Stimulated activated CD8-positive, alpha-beta memory T cell treated with anti-CD3 and anti-CD28 coated beads, Interleukin-7, amount 100 ng/mL, for 4 hours (primary cell): ENCODE results near the gene SMIM35.
"Not testable (repeated sequence)": the region's sequence is repeated elsewhere in the genome, so short reads cannot be mapped to it uniquely, and the experiment has no call there.

Source experiments
- DNase-seq, 2 donors: peaks; one replicate each; pipeline ENCODE4 v3.0.0-alpha.2; 2020; ENCODE audit warnings: low read depth in 2 of 2

The SMIM35 gene

DNA sequence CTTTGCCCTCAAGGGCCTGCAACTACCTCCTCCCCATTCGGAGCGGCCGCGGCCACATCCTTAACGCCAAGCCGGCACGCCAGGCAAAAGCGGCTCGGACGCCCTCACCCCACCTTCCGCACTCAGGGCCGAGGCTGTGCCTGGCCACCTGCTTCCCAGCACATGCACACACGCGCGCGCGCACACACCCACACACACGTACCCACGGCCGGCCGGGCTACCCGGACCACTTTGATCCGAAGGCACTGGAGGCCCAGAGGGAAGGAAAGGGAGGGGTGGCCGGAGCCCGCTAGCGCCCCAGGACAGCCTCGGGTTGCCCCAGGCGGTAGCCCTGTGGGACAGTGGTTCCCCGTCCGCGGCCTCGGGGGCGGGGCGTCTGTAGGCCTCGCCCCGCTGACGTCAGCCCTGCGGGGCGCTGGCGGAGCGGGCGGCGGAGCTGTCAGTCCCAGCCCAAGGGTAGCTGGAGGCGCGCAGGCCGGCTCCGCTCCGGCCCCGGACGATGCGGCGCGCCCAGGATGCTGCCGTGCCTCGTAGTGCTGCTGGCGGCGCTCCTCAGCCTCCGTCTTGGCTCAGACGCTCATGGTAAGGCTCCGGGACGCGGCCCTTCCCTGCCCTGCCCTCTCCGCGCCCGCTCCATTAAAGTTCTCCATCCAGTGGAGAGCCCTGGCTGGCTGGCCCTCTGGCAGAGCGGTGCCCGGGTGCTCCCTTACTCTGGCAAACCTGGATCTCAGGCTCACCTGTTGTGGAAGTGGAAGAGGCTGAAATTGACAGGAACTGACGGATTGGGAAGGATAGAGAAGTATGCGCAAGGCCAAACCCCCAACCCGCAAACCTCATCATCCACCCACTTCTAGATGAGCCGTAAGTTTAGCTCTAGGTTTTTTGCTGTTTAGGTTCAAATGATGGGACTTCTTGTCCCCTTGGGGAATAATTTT is 100.5 kb downstream of the SMIM35 start, which contains the start of gene IL10RA:
Gene IL10RA, plus strand, starts transcription at position 442 of the 935 bp plus-strand sequence. Its CDS starts 74 bp downstream, at position 516.
- DNase-seq: peak in 1 of 2 donors; percentile 80

DNA sequence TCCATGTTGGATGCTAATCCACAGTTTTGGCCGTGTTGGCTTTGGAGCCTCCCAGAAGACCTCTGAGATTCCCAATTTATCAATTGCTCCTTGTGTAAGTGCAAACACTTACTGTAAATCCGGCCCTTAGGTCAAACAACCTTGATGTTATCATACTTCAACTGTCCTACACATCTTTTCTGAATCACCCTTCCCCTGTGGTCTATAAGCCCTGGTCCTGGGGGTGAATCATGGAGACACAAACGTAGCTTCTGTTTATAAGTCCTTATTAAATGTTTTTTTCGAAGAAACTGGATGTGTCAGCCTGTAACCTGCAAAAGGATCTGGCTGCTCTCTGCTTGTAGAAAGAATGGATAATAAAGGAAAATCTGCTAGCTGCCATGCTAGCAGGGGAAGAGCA is 102.3 kb downstream of the SMIM35 start:
- no peak for DNase-seq

DNA sequence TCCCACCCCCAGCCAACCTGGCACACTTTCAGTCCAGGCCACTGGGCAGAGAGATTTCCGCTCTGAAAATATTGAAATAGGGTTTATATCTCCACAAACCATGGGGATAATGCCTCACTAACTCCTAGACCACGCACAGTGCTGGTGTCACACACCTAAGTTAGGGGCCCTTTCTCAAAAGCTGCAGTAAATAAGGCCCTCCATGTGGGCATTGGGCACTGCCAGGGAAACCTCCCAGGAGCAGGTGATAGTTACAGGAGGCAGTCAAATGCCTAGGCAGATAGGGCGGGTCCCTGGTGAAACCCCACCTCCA is 103.6 kb downstream of the SMIM35 start:
- DNase-seq: no peak

DNA sequence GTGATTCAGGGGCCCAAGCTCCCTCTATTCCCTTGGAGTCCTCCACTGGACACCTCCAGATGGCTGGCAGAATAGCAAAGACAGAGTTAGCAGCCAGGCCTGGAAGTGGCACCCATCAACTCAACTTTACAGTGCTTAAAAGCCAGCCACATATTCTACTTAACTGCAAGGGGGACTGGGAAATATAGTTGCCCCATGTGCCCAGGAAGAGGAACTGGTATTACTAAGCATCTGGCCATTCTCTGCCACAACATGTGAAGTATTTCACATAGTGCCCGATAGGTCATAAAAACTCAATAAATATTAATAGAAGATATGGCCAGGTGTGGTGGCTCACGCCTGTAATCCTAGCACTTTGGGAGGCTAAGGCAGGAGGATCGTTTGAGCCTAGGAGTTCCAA is 106.0 kb downstream of the SMIM35 start:
- no peak for DNase-seq

DNA sequence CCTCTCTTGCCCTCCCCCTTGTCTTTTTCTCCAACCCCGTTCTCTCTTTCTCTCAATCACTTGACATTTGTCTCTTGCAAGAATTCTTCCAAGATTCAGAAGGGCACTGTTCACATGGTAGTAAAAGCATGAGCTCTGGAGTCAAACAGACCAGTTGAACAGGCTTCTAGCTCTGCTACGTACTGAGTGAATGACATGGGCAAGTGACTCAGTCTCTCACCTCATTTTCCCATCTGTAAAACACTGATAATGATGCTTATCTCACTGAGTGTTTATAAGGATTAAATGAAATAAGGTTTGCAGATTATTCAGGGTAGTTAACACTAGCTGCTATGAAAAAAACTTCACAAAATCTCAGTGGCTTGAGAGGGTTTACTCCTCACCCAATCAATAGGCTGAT is 106.5 kb downstream of the SMIM35 start:
- no peak for DNase-seq

DNA sequence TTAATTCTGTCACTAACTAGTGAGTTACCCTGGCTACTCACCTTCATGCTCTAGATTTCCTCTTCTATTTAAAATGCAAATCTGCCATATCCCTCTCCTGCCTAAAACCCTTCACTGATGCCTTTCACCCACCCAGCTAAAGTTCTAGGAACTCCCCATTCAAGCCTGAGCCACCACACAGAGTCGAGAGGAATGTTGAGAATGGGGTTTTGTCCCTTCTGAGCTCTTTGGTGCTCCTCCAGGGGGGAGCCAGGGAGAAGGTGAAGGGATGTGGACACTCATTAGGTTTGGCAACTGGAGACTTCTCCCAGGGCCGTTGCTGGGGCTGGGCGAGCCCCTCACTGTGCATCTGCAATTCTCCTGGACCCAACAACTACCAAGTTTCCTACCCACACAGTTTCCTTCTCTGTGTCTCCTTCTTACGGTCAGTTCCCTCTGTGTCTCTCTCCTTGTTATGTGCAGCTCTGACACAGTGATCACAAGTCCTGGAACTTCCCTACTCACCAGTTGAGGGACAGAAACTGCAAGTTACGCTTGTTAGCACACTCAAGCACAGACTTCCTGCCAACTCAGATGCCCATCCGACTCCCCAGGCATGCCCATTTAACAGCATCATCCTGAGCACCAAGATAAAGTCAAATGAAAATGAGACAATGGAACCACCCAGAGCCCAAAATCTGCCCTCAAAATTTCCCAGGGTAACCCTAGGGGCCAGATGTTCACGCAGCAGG is 107.1 kb downstream of the SMIM35 start:
- DNase-seq: no peak

DNA sequence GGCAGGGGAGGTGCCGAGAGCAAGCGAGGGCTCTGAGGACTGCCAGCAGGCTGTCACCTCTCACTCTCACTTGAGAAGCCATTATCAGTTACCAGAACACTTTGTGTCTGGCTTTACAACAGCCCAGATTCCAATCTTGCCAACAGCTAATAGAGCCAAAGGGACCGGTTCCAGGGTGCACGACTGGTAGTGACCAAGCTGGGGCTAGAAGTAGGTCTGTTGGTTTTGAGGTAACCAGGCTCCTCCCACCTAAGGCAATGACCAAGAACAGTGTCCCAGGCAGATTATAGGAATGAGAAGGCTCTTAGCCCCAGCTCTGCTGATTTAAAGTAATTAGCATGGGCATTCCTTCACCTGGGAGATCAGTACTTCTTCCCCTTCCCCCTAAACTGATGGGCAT is 107.8 kb downstream of the SMIM35 start:
- DNase-seq: no peak

DNA sequence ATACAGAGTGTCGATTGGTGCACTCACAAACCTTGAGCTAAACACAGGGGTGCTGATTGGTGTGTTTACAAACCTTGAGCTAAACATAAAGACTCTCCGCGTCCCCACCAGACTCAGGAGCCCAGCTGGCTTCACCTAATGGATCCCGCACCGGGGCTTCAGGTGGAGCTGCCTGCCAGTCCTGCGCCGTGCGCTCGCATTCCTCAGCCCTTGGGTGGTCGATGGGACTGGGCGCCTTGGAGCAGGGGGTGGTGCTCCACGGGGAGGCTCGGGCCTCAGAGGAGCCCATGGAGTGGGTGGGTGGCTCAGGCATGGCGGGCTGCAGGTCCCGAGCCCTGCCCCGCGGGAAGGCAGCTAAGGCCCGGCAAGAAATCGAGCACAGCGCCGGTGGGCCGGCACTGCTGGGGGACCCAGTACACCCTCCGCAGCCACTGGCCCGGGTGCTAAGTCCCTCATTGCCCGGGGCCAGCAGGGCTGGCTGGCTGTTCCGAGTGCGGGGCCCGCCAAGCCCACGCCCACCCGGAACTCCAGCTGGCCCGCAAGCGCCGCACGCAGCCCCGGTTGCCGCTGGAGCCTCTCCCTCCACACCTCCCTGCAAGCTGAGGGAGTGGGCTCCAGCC is 108.4 kb downstream of the SMIM35 start:
- DNase-seq: not testable (repeated sequence)

DNA sequence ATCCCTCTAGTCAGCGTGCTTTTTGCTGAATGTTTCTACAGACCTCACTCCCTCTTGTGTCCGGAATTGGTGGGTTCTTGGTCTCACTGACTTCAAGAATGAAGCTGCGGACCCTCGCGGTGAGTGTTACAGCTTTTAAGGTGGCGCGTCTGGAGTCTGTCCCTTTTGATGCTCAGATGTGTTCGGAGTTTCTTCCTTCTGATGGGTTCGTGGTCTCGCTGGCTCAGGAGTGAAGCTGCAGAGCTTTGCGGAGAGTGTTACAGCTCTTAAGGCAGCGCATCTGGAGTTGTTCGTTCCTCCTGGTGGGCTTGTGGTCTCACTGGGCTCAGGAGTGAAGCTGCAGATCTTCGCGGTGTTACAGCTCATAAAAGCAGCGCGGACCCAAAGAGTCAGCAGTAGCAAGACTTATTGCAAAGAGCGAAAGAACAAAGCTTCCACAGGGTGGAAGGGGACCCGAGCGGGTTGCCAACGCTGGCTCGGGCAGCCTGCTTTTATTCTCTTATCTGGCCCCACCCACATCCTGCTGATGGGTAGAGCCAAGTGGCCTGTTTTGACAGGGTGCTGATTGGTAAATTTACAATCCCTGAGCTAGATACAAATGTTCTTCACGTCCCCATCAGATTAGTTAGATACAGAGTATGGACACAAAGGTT is 109.0 kb downstream of the SMIM35 start:
- not testable (repeated sequence) for DNase-seq

DNA sequence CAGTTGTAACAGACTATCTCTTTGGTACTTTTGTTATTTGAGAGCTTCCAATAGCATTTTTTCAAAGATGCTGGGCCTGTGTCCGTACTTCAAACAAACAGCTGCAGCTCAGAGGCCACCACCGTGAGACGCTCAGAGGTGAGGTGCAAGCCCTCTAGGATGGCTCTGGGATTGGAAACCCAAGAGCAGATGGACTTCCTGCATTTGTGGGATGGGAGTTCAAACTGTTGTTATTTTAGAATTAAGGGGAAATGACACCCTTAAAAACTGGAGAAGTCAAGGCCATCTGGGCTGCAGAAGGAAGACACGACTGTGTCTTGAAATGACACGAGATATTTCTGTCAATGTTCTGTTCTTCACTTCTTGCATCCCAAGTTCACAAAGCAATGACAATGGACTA is 109.7 kb downstream of the SMIM35 start:
- no peak for DNase-seq

DNA sequence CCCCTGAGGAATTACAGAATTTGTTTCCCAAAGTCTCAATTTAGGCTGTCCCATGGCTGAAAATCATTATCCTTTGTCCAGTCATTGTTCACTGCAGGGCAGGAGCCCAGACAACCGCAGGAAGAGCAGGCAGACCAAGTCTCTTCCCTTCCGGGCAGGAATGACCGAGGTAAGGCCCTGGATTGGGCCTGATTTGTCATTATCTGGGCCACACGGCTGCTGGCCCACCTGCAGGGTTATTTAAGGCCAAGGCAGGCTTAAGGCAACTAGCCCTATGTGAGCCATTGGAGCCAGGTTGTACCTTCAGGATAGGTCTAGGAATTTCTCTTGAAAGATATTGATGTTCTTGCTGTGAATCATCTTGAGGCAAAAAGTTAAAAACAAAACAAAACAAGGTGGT is 110.3 kb downstream of the SMIM35 start:
- no peak for DNase-seq

DNA sequence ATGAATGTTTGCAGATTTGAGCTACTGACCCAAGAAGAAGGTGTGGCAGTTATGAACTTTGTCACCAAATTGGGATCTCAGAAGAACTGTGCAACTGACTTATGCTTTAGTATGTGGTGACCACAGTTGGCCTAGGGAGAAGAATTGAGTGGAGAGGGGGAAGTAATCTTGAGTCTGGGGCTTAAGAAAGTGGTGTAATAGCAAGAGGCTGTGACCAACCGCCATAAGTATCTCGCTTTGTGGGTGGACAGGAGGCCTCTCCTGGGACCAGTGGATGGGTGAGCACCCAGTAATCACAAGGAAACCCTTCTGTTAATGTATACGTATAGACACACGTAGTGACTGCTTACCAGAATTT is 113.3 kb downstream of the SMIM35 start:
- DNase-seq: no peak

DNA sequence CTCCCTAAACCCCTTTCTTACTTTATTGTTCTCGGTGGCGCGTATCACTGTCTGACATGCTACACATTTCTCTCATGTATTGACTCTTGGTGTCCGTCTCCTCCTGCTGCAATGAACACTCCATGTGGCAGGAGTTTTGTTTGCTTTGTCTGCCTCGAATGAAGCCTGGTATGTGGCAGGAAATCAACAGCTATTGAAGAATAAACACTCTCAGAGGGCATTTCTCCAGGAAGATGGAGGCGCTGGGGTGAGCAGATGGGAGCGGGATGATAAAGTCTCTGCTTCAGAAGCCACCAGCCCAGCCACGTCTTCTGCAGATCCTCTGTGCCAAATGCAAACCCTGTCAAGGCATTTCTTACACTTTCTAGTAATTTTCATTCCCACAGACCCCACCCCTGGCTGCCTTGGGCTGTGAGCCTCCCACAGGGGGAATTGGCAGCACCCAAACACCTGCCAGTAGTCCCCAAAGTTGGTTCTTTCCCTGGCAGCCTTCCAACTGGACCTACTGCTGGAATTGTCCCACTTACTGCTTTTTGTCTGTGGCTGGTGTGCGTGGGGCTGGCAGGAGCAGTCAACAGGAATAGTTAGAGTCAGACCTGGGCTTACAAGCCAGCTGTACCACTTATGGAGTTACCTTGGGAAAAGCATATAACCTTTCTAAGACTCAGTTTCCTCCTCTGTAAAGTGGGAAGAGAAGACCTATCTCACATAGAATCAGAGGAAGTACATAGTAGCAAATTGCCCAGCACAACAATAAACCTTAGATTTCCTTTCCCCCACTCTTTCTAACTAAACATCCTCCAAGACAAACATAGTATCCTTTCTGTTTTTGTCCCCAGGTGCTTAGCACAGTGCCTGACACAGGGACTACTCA is 113.9 kb downstream of the SMIM35 start:
- no peak for DNase-seq

DNA sequence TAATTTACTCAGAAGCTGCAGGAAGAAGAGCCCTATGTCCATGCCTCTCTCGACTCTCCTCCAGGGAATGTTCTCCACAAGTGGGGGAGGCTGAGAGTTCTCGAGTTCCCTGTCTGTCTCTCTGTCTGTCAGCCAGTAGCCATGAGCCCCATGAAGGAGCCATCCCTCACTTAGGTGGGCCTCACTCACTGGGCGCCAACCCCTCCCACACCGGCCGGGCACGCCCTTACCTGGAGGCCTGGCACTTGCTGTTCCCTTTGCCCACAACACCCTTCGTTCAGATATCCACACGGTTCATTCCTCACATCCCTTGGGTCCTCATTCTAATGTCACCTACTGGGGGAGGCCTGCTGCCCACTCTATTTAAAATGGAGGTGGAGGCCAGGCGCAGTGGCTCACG is 114.7 kb downstream of the SMIM35 start:
- no peak for DNase-seq

DNA sequence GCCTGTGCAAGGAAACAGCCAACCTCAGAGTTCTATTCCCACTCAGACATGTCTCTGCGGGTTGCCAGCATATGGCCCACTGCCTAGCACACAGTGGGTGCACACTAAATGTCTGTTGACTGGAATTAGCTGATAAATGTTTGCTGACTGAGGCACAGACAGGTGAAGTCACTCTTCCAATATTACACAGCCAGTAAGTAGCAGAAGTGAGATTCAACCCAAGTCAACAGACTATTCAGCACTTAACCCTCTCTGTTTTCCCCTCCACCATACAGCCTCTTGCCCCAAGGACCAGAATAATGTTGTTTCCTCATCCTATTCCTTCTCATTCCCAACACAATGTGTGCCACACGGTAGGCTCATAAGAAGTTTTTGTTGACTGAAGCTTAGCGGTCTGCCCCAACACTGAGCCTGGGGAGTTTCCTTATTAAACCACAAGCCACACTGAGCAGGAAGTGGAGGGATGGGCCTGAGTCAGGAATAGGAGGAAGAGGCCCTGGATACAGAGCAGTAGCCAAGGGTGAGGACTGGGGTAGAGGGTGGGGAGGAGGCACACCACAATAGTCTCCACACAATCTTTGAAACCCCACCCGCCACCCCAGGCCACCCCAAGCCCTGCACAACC is 116.3 kb downstream of the SMIM35 start:
- DNase-seq: no peak

DNA sequence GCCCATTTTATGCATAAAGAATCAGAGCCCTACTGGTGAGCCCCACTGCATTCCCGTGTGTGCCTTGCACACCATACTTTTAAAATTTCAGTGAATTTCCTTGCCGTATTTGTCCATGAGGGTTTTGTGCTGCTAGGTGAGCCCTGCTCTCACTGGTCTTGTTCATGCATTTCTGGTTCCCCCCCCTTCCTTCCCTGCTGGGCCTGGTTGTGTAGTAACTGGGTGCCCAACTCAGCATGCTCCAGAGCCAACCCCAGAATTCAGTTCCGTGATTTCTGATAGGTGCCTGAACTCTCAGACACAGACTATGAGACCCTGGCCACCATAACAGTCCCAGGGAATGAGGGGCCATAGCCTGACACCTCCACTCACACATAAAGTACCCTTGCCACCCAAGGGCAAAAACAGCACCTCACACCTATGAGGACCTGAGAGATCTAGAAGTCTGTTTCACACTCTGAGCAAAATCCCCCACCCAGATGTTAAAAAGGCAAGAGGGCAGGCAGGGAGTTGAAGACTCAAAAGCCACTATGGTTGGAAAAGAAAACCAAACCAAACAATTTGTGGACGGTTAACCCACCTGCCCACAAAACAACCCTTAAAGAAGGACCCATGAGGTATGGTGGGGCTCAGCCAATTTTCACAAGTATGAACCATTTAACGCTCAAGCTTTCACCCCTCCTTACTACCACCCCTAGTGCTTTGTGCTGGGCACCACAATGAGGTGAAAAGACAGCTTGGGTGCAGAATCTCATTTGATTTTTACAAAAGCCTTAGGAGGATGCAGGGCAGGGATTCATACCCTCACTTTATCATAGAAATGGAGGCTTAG is 117.4 kb downstream of the SMIM35 start:
- DNase-seq: no peak

DNA sequence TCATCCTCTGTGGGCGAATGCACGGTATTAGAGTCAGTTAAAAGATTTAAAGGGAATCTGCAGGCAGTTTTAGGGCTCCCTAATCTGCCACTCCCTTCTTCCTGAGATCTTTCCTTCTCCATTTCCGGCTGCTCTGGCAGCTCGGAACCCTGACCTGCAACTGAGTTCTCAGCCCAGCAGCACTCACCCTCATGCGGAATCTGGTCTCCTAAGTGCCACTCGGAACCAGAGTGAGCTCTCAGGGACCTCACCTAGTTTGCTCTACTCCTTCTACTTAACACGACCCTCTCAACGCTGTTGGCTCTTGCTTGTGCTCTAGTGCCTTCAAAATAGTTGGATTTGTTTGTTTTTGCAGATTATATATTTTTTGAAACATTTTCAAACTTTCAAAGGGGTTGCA is 119.9 kb downstream of the SMIM35 start:
- no peak for DNase-seq

DNA sequence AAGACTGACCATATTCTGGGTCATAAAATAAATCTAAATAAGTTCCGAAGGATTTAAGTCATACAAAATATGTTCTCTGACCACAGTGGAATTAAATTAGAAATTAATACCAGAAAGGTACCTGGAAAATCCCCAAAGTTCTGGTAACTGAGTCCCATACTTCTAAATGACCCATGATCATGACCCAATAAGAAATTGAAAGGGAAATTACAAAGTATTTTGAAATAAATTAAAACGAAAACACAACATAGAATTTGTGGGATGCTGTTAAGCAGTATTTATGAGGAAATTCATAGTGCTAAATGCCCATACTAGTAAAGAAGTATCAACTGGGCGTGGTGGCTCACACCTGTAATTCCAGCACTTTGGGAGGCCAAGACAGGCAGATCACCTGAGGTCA is 123.9 kb downstream of the SMIM35 start:
- DNase-seq: no peak

DNA sequence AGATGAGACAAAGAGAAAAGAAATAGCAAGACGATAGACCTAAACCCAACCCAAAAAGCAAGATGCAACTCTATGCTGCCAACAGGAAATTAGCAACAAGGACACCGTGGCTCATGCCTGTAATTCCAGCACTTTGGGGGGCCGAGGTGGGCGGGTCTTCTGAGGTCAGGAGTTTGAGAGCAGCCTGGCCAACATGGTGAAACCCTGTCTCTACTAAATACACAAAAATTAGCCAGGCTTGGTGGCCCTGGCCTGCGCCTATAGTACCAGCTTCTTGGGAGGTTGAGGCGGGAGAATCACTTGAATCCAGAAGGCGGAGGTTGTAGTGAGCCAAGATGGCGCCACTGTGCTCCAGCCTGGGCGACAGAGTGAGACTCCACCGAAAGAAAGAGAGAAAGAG is 124.9 kb downstream of the SMIM35 start:
- DNase-seq: no peak

DNA sequence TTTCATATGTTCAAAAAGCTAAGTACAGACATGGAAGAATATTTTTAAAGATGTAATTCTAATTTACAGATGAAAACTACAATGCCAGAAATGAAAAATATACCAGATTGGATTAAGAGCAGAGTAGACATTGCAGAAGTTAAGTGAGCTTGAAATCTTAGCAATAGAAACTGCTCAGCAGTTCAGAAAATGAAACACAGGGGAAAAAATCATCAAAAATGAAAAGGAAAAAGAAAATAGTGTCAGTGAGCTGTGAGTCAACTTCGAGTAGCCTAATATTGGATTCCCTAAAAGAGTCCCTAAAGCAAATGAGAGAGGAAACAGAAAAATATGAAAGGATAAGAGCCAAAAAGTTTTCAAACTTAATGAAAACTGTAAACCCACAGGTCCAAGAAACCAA is 126.4 kb downstream of the SMIM35 start:
- no peak for DNase-seq
